HCT116 (cell line): ENCODE measurements around the gene RDH14. TPM values are rescaled to one million over a fixed set of nuclear protein-coding genes. Genes with fewer than 3 reads are reported as not detected.

ENCODE experiments used
- ATAC-seq: fragments of 200-7000 bp; cut with Tn5 transposase; 2 replicates; pipeline ENCODE4 v1.9.1; 2020; ENCODE audit warnings: mild to moderate bottlenecking, moderate library complexity
- BruUV-seq: library from RNA; stranded (reverse); fragments of 400-500 nt; replicated peaks from 2 replicates; lab custom pipeline; 2021; lab: Mats Ljungman, UMichigan
- CTCF ChIA-PET: fragments of 300-600 bp; sonication (Branson Sonifier 250); formaldehyde crosslinking; loops from one replicate; lab custom pipeline; 2021; ENCODE audit warnings: antibody characterized with exemption; lab: Charles Lee
- POLR2A ChIA-PET: fragments of 300-600, 350-600 bp; sonication (Branson Sonifier 250); formaldehyde crosslinking; loops from one replicate; lab custom pipeline; 2021; ENCODE audit warnings: antibody characterized with exemption; lab: Charles Lee
- RAD21 ChIA-PET, 2 experiments: fragments of 300-600 bp; sonication (Branson Sonifier 250); formaldehyde crosslinking; loops; one replicate each; lab custom pipeline; 2023; ENCODE audit warnings: low total read pairs in 2 of 2; ENCODE audit not compliant: uncharacterized antibody in 2 of 2, unreplicated experiment in 2 of 2, low non-redundant PET in 1 of 2; lab: Charles Lee
- DNase-seq: peaks from one replicate; pipeline ENCODE4 v3.0.0-alpha.2; 2010; ENCODE audit warnings: low read depth, low spot score
- H2AFZ ChIP-seq: fragments of 200-600 bp; shearing (Covaris generic), sonication (generic); 2 replicates; pipeline ENCODE4 v1.6.1; 2017; ENCODE audit warnings: low read depth, mixed run types, mixed read lengths, antibody characterized with exemption, low read length; ENCODE audit not compliant: poor library complexity, severe bottlenecking
- H3K27ac ChIP-seq: 2 replicates; pipeline ENCODE4 v1.5.1; 2012; ENCODE audit warnings: low read depth, low read length
- H3K27me3 ChIP-seq: fragments of 200-600 bp; sonication (generic); 2 replicates; pipeline ENCODE4 v1.6.1; 2016; ENCODE audit warnings: mixed run types, low read length, mixed read lengths; ENCODE audit not compliant: insufficient read depth
- H3K36me3 ChIP-seq, 2 experiments: fragments of 200-500 bp in 1 of 2; fragments of 200-600 bp in 1 of 2; sonication (Bioruptor generic) in 1 of 2; sonication (generic) in 1 of 2; 2 replicates each; pipeline versions ENCODE4 v1.5.1 to v1.6.1; 2014 to 2016; ENCODE audit warnings: low read length in 2 of 2, inconsistent platforms in 1 of 2, mixed read lengths in 1 of 2, mixed run types in 1 of 2; ENCODE audit not compliant: insufficient read depth in 2 of 2, control insufficient read depth in 1 of 2
- H3K4me1 ChIP-seq, 2 experiments: fragments of 200-600 bp in 1 of 2; sonication (generic) in 1 of 2; 2 replicates each; pipeline versions ENCODE4 v1.5.1 to v1.6.1; 2012 to 2017; ENCODE audit warnings: low read length in 2 of 2, inconsistent platforms in 1 of 2, mild to moderate bottlenecking in 1 of 2, mixed read lengths in 1 of 2, mixed run types in 1 of 2, moderate library complexity in 1 of 2; ENCODE audit not compliant: insufficient read depth in 2 of 2, control insufficient read depth in 1 of 2
- H3K4me2 ChIP-seq: fragments of 200-600 bp; sonication (generic); 2 replicates; pipeline ENCODE4 v1.6.1; 2017; ENCODE audit warnings: mixed run types, low read length, mixed read lengths
- H3K4me3 ChIP-seq, 2 experiments: fragments of 200-600 bp in 1 of 2; sonication (generic) in 1 of 2; replicated peaks in 1 of 2; 2 replicates each; pipeline ENCODE4 v1.5.1; 2011 to 2016; ENCODE audit warnings: low read length in 2 of 2, control low read depth in 1 of 2, low read depth in 1 of 2, mild to moderate bottlenecking in 1 of 2, mixed read lengths in 1 of 2, mixed run types in 1 of 2
- H3K79me2 ChIP-seq: fragments of 200-600 bp; sonication (generic); 2 replicates; pipeline ENCODE4 v1.6.1; 2017; ENCODE audit warnings: mild to moderate bottlenecking, mixed run types, low read length, moderate library complexity, mixed read lengths; ENCODE audit not compliant: insufficient read depth
- H3K9ac ChIP-seq: fragments of 200-600 bp; sonication (generic); 2 replicates; pipeline ENCODE4 v1.6.1; 2016; ENCODE audit warnings: low read length, mixed read lengths
- H3K9me2 ChIP-seq: fragments of 200-600 bp; sonication (generic), shearing (Covaris generic); 2 replicates; pipeline ENCODE4 v1.6.1; 2017; ENCODE audit warnings: mixed run types, mild to moderate bottlenecking, moderate library complexity; ENCODE audit not compliant: insufficient read depth
- H3K9me3 ChIP-seq, 2 experiments: fragments of 200-500 bp in 1 of 2; fragments of 200-600 bp in 1 of 2; sonication (Bioruptor generic) in 1 of 2; sonication (generic) in 1 of 2; 2 replicates each; pipeline ENCODE4 v1.6.1; 2014 to 2017; ENCODE audit warnings: low read length in 2 of 2, mixed read lengths in 2 of 2, inconsistent platforms in 1 of 2, low read depth in 1 of 2, mild to moderate bottlenecking in 1 of 2, mixed run types in 1 of 2, moderate library complexity in 1 of 2; ENCODE audit not compliant: control insufficient read depth in 1 of 2, insufficient read depth in 1 of 2
- H4K20me1 ChIP-seq: fragments of 200-600 bp; sonication (generic), shearing (Covaris generic); 2 replicates; pipeline ENCODE4 v1.6.1; 2017; ENCODE audit warnings: mixed run types, mild to moderate bottlenecking, moderate library complexity; ENCODE audit not compliant: insufficient read depth
- CBX3 ChIP-seq: IDR thresholded peaks from 2 replicates; pipeline ENCODE4 v1.6.1; 2012; ENCODE audit warnings: low read depth
- CEBPB ChIP-seq: IDR thresholded peaks from 2 replicates; pipeline ENCODE4 v1.6.1; 2012; ENCODE audit warnings: low read depth
- CTCF ChIP-seq, 3 experiments: fragments of 200-600 bp in 1 of 3; sonication (generic) in 1 of 3; IDR thresholded peaks in 2 of 3; conservative IDR thresholded peaks in 1 of 3; 2 replicates each; pipeline ENCODE4 v1.5.1; 2012 to 2017; ENCODE audit warnings: low read depth in 2 of 3, low read length in 2 of 3, antibody characterized with exemption in 1 of 3, borderline replicate concordance in 1 of 3, control low read depth in 1 of 3, mild to moderate bottlenecking in 1 of 3, mixed read lengths in 1 of 3, mixed run types in 1 of 3, moderate library complexity in 1 of 3; ENCODE audit not compliant: insufficient read depth in 1 of 3
- EGR1 ChIP-seq: IDR thresholded peaks from 2 replicates; pipeline ENCODE4 v1.6.1; 2012; ENCODE audit warnings: low read depth
- EZH2 ChIP-seq: fragments of 200-600 bp; sonication (generic); IDR thresholded peaks from 2 replicates; pipeline ENCODE4 v1.6.1; 2017; ENCODE audit warnings: antibody characterized with exemption, mixed run types
- EZH2phosphoT487 ChIP-seq: fragments of 200-600 bp; IDR thresholded peaks from 2 replicates; pipeline ENCODE4 v1.6.1; 2018; ENCODE audit warnings: antibody characterized with exemption, borderline replicate concordance
- FOSL1 ChIP-seq: IDR thresholded peaks from 2 replicates; pipeline ENCODE4 v1.6.1; 2012; ENCODE audit warnings: low read depth
- POLR2A ChIP-seq: IDR thresholded peaks from 2 replicates; pipeline ENCODE4 v1.7.0; 2011; ENCODE audit warnings: borderline replicate concordance; ENCODE audit not compliant: insufficient read depth, insufficient read length; ENCODE audit errors: extremely low read depth
- RAD21 ChIP-seq: IDR thresholded peaks from 2 replicates; pipeline ENCODE4 v1.6.1; 2012; ENCODE audit warnings: low read depth, mild to moderate bottlenecking
- SP1 ChIP-seq: IDR thresholded peaks from 2 replicates; pipeline ENCODE4 v1.6.1; 2012; ENCODE audit warnings: low read depth
- SRF ChIP-seq: IDR thresholded peaks from 2 replicates; pipeline ENCODE4 v1.6.1; 2012; ENCODE audit warnings: low read depth
- TCF7L2 ChIP-seq: IDR thresholded peaks from 2 replicates; pipeline ENCODE4 v1.7.0; 2011; ENCODE audit warnings: borderline replicate concordance, inconsistent platforms; ENCODE audit not compliant: insufficient read depth, insufficient read length; ENCODE audit errors: extremely low read depth
- YY1 ChIP-seq: IDR thresholded peaks from 2 replicates; pipeline ENCODE4 v1.6.1; 2011; ENCODE audit warnings: low read length, low read depth, moderate library complexity, mild to moderate bottlenecking; ENCODE audit not compliant: insufficient replicate concordance; ENCODE audit errors: extremely low read depth
- ZBTB33 ChIP-seq: IDR thresholded peaks from 2 replicates; pipeline ENCODE4 v1.6.1; 2011; ENCODE audit warnings: mild to moderate bottlenecking, low read length, moderate library complexity; ENCODE audit not compliant: insufficient replicate concordance; ENCODE audit errors: extremely low read depth
- ZNF274 ChIP-seq: fragments of 200-500 bp; sonication (Bioruptor generic); IDR thresholded peaks from 2 replicates; pipeline ENCODE4 v1.6.1; 2014; ENCODE audit warnings: mild to moderate bottlenecking, low read depth, low read length, inconsistent platforms
- intact Hi-C: fragments of 100-400 bp; cut with micrococcal nuclease; formaldehyde crosslinking; loops from 2 replicates; pipeline ENCODE4 v1.10.0; 2022
- total RNA-seq: library from RNA; stranded (reverse); gene quantifications from one replicate; pipeline ENCODE4 v1.2.1, GENCODE V29; 2021; ENCODE audit not compliant: unreplicated experiment
- TF ChIP-seq, protein P1 (sequence below): IDR thresholded peaks from 2 replicates; pipeline ENCODE4 v1.6.1; 2012

The RDH14 gene
- total RNA-seq, 1 experiment from 2014 or later, result 15.5 TPM

- Histone ChIP-seq H3K9me3 (no peaks in the 10 kb centered on the region), H4K20me1 (no peaks in the 10 kb centered on the region), H3K4me2 (no peak overlapping the region), H2AFZ (no peak overlapping the region), H3K4me3 (no peak overlapping the region), H3K27me3 (peaks cover 16% of the 10 kb centered on the region; the same call in 1 of the 2 replicates), H3K4me1 (no peaks in the 10 kb centered on the region), H3K36me3 (no peaks in the 10 kb centered on the region), H3K27ac (no peak overlapping the region), H3K79me2 (no peaks in the 10 kb centered on the region), H3K9me2 (no peaks in the 10 kb centered on the region), H3K9ac (no peak overlapping the region)
- TF ChIP-seq EZH2 (no peak), SP1 (no peak), CTCF (IDR thresholded peaks at IDR 0.05 in 2 of 3, conservative IDR thresholded peaks at IDR 0.05 in 1 of 3; ENCODE audit: borderline replicate concordance in 1 of 3, insufficient read depth in 1 of 3, low read depth in 2 of 3, low read length in 2 of 3) (no peak), EGR1 (no peak)
- no TSS peak for BruUV-seq
- POLR2A ChIA-PET, result no interaction called here
- DNase-seq, result no peak
- RAD21 ChIA-PET, result no interaction called here
- CTCF ChIA-PET, result no interaction called here
- intact Hi-C loops, result no loop called here
- no peak for ATAC-seq
Measured at GRCh38 chr2:18514526-18515461, 45.7 kb downstream of the RDH14 start.

- Histone ChIP-seq H3K27ac (no peak overlapping the region), H3K9me2 (no peaks in the 10 kb centered on the region), H3K4me3 (no peak overlapping the region), H4K20me1 (no peaks in the 10 kb centered on the region), H3K9ac (no peak overlapping the region), H3K4me2 (no peak overlapping the region), H3K4me1 (no peaks in the 10 kb centered on the region), H3K27me3 (peaks cover 12% of the 10 kb centered on the region; the same call in 1 of the 2 replicates), H3K9me3 (no peaks in the 10 kb centered on the region), H2AFZ (no peak overlapping the region), H3K79me2 (no peaks in the 10 kb centered on the region), H3K36me3 (no peaks in the 10 kb centered on the region)
- ChIA-PET POLR2A (no interaction called here), CTCF (interaction anchor here (1.7 kb wide), 1 partner anchor 9 kb away, joined by 5 read pairs; no protein-coding TSS in a partner anchor), RAD21 (no interaction called here)
- ATAC-seq (no peak), DNase-seq (no peak)
- intact Hi-C loops, result no loop called here
- no TSS peak for BruUV-seq
- TF ChIP-seq RAD21 (no peak), SRF (no peak), ZNF274 (no peak), CEBPB (no peak), ZBTB33 (no peak), YY1 (no peak), EGR1 (no peak), TCF7L2 (no peak), EZH2phosphoT487 (no peak), FOSL1 (no peak), CBX3 (no peak), POLR2A (no peak)
- TF ChIP-seq, protein P1, sequence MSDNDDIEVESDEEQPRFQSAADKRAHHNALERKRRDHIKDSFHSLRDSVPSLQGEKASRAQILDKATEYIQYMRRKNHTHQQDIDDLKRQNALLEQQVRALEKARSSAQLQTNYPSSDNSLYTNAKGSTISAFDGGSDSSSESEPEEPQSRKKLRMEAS, result no peak
Measured at GRCh38 chr2:18510775-18511174, 49.7 kb downstream of the RDH14 start.
